Upper lobe of right lung (tissue), 1 donor: ENCODE results near the gene PRKAR1B. TPM values are rescaled to one million over a fixed set of nuclear protein-coding genes. Genes with fewer than 3 reads are reported as not detected.

ENCODE experiments used
- ATAC-seq: fragments of 200-7000 bp; cut with Tn5 transposase; one replicate; pipeline ENCODE4 v1.9.1; 2020; ENCODE audit warnings: mild to moderate bottlenecking, moderate library complexity
- DNase-seq: peaks from one replicate; pipeline ENCODE4 v3.0.0-alpha.2; 2020
- H3K27ac ChIP-seq: fragments of 200-600 bp; one replicate; pipeline ENCODE4 v1.8.0; 2022
- H3K27me3 ChIP-seq: fragments of 200-600 bp; one replicate; pipeline ENCODE4 v1.8.0; 2022; ENCODE audit warnings: mild to moderate bottlenecking
- H3K36me3 ChIP-seq: fragments of 200-600 bp; one replicate; pipeline ENCODE4 v1.8.0; 2022
- H3K4me1 ChIP-seq: fragments of 200-600 bp; one replicate; pipeline ENCODE4 v1.8.0; 2022
- H3K4me3 ChIP-seq: fragments of 200-600 bp; one replicate; pipeline ENCODE4 v1.8.0; 2022; ENCODE audit warnings: mild to moderate bottlenecking
- H3K9me3 ChIP-seq: fragments of 200-600 bp; one replicate; pipeline ENCODE4 v1.8.0; 2022
- intact Hi-C: fragments of 100-400 bp; cut with DNase I; formaldehyde crosslinking; loops from one replicate; pipeline ENCODE4 v1.11.0; 2022
- total RNA-seq: library from RNA; stranded (reverse); fragmentation: NEBNext Ultra II Directional; extraction: Animal tissue kit (Norgen Biotek cat#: 25700); gene quantifications from one replicate; pipeline ENCODE4 v1.2.1, GENCODE V29; 2021
- TF ChIP-seq, protein P1 (sequence below): fragments of 200-600 bp; IDR thresholded peaks from one replicate; pipeline ENCODE4 v1.8.0; 2022; ENCODE audit warnings: antibody characterized with exemption
- donor health status: DM: no; HTN: yes; CAD: no; lungs with severe emphysema.

The PRKAR1B gene
- total RNA-seq, 1 donor from 2014 or later, result 25.7 TPM

DNA sequence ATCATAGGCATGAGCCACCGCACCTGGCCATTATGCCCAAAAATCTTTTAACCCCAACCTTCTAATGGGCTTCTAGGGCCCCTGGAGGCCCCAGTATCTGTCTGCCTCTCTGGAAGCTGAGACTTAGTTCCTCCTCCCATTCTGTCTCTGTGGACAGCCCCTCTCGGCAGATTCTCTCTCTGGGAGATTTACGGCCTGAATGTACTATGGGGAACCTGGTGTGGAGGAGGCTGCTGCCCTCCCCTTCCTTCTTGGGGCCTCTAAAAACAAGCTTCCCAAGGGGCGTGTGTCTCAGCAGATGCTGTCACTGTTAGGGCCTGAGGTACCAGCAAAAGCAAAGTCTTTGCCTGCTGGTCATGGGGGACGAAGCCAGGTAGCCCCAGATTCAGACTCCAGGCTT, 35.8 kb upstream of the PRKAR1B start:
- TF ChIP-seq, protein P1, sequence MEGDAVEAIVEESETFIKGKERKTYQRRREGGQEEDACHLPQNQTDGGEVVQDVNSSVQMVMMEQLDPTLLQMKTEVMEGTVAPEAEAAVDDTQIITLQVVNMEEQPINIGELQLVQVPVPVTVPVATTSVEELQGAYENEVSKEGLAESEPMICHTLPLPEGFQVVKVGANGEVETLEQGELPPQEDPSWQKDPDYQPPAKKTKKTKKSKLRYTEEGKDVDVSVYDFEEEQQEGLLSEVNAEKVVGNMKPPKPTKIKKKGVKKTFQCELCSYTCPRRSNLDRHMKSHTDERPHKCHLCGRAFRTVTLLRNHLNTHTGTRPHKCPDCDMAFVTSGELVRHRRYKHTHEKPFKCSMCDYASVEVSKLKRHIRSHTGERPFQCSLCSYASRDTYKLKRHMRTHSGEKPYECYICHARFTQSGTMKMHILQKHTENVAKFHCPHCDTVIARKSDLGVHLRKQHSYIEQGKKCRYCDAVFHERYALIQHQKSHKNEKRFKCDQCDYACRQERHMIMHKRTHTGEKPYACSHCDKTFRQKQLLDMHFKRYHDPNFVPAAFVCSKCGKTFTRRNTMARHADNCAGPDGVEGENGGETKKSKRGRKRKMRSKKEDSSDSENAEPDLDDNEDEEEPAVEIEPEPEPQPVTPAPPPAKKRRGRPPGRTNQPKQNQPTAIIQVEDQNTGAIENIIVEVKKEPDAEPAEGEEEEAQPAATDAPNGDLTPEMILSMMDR, result no peak
- Histone ChIP-seq H3K27me3 (no peaks in the 10 kb centered on the region), H3K27ac (no peak overlapping the region), H3K36me3 (peaks cover 49% of the 10 kb centered on the region), H3K4me1 (no peaks in the 10 kb centered on the region), H3K4me3 (no peak overlapping the region), H3K9me3 (no peaks in the 10 kb centered on the region)
- DNase-seq (no peak), ATAC-seq (no peak)
- intact Hi-C loops, result no loop called here

DNA sequence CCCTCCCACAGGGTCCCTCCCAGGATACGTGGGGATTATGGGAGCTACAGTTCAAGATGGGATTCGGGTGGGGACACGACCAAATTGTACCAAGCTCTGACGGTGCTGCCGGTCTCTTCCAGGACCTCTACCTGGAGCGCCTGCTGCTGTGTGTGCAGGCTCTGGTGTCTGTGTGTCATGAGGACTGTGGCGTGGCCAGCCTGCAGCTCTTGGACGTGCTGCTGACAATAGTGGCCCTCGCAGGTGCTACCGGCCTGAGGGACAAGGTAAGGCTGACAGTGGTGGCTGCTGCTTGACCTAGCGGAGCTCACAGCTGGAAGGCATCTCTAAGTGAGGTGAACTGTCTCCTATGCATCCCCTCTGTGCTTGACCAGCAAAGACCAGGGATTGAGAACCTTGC, 34.5 kb upstream of the PRKAR1B start:
- H3K36me3 ChIP-seq, result peaks cover 62% of the 10 kb centered on the region
- TF ChIP-seq, protein P1, result no peak

DNA sequence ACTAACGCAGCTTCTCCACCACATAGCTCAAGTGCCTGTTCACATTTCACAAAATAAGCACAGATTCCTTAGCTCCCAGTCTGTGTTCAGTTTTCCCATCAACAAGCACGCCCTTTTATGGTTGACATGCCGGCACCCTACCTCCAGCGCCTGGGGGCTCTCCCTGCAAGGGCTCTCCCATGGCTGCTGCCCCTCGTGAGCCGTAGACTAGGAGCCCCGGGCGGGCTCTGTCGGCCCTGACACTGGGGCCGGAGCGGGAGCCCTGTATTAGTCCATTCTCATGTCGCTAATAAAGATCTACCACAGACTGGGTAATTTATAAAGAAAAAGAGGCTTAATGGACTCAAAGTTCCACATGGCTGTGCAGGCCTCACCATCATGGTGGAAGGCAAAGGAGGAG, 34.0 kb upstream of the PRKAR1B start:
- Histone ChIP-seq H3K36me3 (peaks cover 62% of the 10 kb centered on the region), H3K9me3 (no peaks in the 10 kb centered on the region), H3K4me3 (no peak overlapping the region), H3K4me1 (no peaks in the 10 kb centered on the region), H3K27ac (no peak overlapping the region), H3K27me3 (no peaks in the 10 kb centered on the region)
- intact Hi-C loops, result no loop called here
- TF ChIP-seq, protein P1, result no peak
- DNase-seq (no peak), ATAC-seq (no peak)

More for the DNA sequence above, 34.5 kb upstream of the PRKAR1B start:
- H3K4me3 ChIP-seq, result no peak overlapping the region
- DNase-seq (no peak), ATAC-seq (no peak)
- H3K27ac ChIP-seq, result no peak overlapping the region
- no peaks in the 10 kb centered on the region for H3K9me3 ChIP-seq
- intact Hi-C loops, result no loop called here
- no peaks in the 10 kb centered on the region for H3K27me3 ChIP-seq
- no peaks in the 10 kb centered on the region for H3K4me1 ChIP-seq

DNA sequence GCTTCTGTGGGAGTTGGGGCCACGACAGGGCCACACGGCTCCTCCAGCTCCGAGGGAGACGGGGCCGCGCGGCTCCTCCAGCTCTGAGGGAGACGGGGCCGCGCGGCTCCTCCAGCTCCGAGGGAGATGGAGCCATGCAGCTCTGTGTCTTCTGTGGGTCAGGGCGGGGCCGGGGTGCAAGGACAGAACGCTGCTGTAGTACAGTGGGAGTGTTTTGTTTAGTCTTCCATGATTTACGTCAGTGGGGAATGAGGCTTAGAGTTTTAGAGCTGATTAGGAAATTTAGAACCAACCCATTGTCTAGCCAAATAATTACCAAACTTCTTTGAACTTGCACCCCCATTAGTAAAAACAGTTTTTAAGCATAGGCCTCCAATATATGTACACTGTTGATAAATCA, 32.9 kb upstream of the PRKAR1B start:
- Histone ChIP-seq H3K27me3 (no peaks in the 10 kb centered on the region), H3K4me3 (no peak overlapping the region), H3K27ac (no peak overlapping the region), H3K36me3 (peaks cover 58% of the 10 kb centered on the region), H3K4me1 (no peaks in the 10 kb centered on the region), H3K9me3 (no peaks in the 10 kb centered on the region)
- no peak for ATAC-seq
- no peak for DNase-seq
- TF ChIP-seq, protein P1, result no peak
- intact Hi-C loops, result no loop called here

DNA sequence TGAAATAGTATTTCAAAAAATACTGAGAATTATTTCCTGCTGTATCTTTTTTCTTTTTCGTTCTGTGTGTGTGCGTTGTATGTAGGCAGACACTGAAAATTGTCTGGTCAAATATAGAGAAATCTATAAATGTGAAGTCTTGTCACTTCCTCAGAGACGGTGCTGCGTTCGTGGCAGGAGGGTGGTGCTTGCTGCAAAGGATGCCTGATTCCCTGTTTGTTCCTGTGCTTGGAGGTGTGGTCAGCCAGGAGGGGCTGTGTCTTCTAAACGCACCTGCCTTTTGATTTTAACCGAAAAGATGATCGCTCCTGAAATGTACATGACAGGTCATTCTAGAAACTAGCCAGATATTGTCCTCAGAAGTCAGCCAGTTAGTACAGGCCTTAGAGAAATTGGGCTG, 32.5 kb upstream of the PRKAR1B start:
- peaks cover 58% of the 10 kb centered on the region for H3K36me3 ChIP-seq
- no peak for DNase-seq

More for the DNA sequence above, 32.5 kb upstream of the PRKAR1B start:
- no peaks in the 10 kb centered on the region for H3K4me1 ChIP-seq
- no peaks in the 10 kb centered on the region for H3K9me3 ChIP-seq
- ATAC-seq, result no peak
- TF ChIP-seq, protein P1, result no peak
- intact Hi-C loops, result no loop called here
- no peak overlapping the region for H3K4me3 ChIP-seq
- H3K27ac ChIP-seq, result no peak overlapping the region
- H3K27me3 ChIP-seq, result no peaks in the 10 kb centered on the region
